NCI-H2081 (cell line): ENCODE results near the gene FAM209B.
"Not testable (repeated sequence)": the region's sequence is repeated elsewhere in the genome, so short reads cannot be mapped to it uniquely, and the experiment has no call there.

ENCODE experiments used
- DNase-seq, 2 experiments: peaks; one replicate each; lab custom pipeline; 2025; lab: John Stamatoyannopoulos, UW

Gene FAM209B

GRCh38 chr20:56532946-56533345 lies at the start of gene FAM209B:
TSS of gene FAM209B (plus strand) at chr20:56533246. CDS start at chr20:56533342, 96 bp downstream.
- DNase-seq = not testable (repeated sequence)

- DNase-seq = no peak
These were observed 49.1 kb upstream of the FAM209B start for GRCh38 chr20:56483970-56484369.

GRCh38 chr20:56487216-56487615 lies 45.8 kb upstream of the FAM209B start:
- no peak for DNase-seq

GRCh38 chr20:56488566-56488965 lies 44.5 kb upstream of the FAM209B start:
- no peak for DNase-seq

- no peak for DNase-seq
These were observed 31.9 kb upstream of the FAM209B start for GRCh38 chr20:56501116-56501515.

GRCh38 chr20:56503916-56504315 lies 29.1 kb upstream of the FAM209B start:
- DNase-seq = no peak

GRCh38 chr20:56504373-56505005 lies 28.6 kb upstream of the FAM209B start:
- no peak for DNase-seq

GRCh38 chr20:56506103-56506502 lies 26.9 kb upstream of the FAM209B start:
- no peak for DNase-seq

GRCh38 chr20:56511926-56512325 lies 21.1 kb upstream of the FAM209B start:
- no peak for DNase-seq

GRCh38 chr20:56513161-56514150 lies 19.6 kb upstream of the FAM209B start:
- DNase-seq = no peak

- DNase-seq = no peak
These were observed 16.4 kb upstream of the FAM209B start for GRCh38 chr20:56516631-56517030.

- DNase-seq = no peak
These were observed 15.8 kb upstream of the FAM209B start for GRCh38 chr20:56517211-56517610.

GRCh38 chr20:56517641-56518040 lies 15.4 kb upstream of the FAM209B start:
- no peak for DNase-seq

- no peak for DNase-seq
These were observed 14.9 kb upstream of the FAM209B start for GRCh38 chr20:56518126-56518525.

GRCh38 chr20:56518721-56519398 lies 14.2 kb upstream of the FAM209B start:
- DNase-seq = no peak

- no peak for DNase-seq
These were observed 13.5 kb upstream of the FAM209B start for GRCh38 chr20:56519551-56519950.

- no peak for DNase-seq
These were observed 12.9 kb upstream of the FAM209B start for GRCh38 chr20:56520180-56520579.

- not testable (repeated sequence) for DNase-seq
These were observed 12.2 kb upstream of the FAM209B start for GRCh38 chr20:56520746-56521354.

GRCh38 chr20:56522311-56522710 lies 10.7 kb upstream of the FAM209B start:
- no peak for DNase-seq

- DNase-seq = not testable (repeated sequence)
These were observed 8.6 kb upstream of the FAM209B start, which contains the start of gene FAM209A for GRCh38 chr20:56524444-56524843. TSS of gene FAM209A (plus strand) at chr20:56524744. CDS start at chr20:56524809, 65 bp downstream.

GRCh38 chr20:56527521-56527920 lies 5.5 kb upstream of the FAM209B start:
- DNase-seq = no peak

GRCh38 chr20:56537997-56538396 lies 5.0 kb downstream of the FAM209B start:
- no peak for DNase-seq
